Fibroblast of mammary gland (primary cell): ENCODE results near the gene RAVER2.

Source experiments
- DNase-seq: peaks from one replicate; pipeline ENCODE4 v3.0.0-alpha.2; 2010; ENCODE audit warnings: low read depth
- H3K4me3 ChIP-seq: 2 replicates; pipeline ENCODE4 v1.5.1; 2011; ENCODE audit warnings: low read depth, mild to moderate bottlenecking, low read length, moderate library complexity; ENCODE audit not compliant: control insufficient read depth
- CTCF ChIP-seq: conservative IDR thresholded peaks from 2 replicates; pipeline ENCODE4 v1.5.1; 2011; ENCODE audit warnings: low read depth, low read length, inconsistent platforms; ENCODE audit not compliant: control insufficient read depth, insufficient read depth

Gene RAVER2

GRCh38 chr1:64826991-64827390, 82.1 kb downstream of the RAVER2 start:
- DNase-seq = peak; percentile 66
- H3K4me3 ChIP-seq = no peak overlapping the region
- TF ChIP-seq CTCF = no peak

- DNase-seq = no peak
- no peak overlapping the region for H3K4me3 ChIP-seq
- no peak for TF ChIP-seq CTCF
Measured at GRCh38 chr1:64828829-64829228, 84.0 kb downstream of the RAVER2 start.

- no peak for TF ChIP-seq CTCF
- no peak overlapping the region for H3K4me3 ChIP-seq
- DNase-seq = no peak
Measured at GRCh38 chr1:64829411-64830029, 84.6 kb downstream of the RAVER2 start.

GRCh38 chr1:64830030-64830651, 85.3 kb downstream of the RAVER2 start:
- no peak for DNase-seq
- TF ChIP-seq CTCF = no peak
- H3K4me3 ChIP-seq = no peak overlapping the region

GRCh38 chr1:64834734-64835133, 89.9 kb downstream of the RAVER2 start:
- no peak for TF ChIP-seq CTCF
- DNase-seq = peak; percentile 63
- no peak overlapping the region for H3K4me3 ChIP-seq

- no peak for DNase-seq
- TF ChIP-seq CTCF = no peak
- H3K4me3 ChIP-seq = no peak overlapping the region
Measured at GRCh38 chr1:64836802-64837201, 91.9 kb downstream of the RAVER2 start.
